Measurements from ENCODE around the gene NDRG2.

DNA sequence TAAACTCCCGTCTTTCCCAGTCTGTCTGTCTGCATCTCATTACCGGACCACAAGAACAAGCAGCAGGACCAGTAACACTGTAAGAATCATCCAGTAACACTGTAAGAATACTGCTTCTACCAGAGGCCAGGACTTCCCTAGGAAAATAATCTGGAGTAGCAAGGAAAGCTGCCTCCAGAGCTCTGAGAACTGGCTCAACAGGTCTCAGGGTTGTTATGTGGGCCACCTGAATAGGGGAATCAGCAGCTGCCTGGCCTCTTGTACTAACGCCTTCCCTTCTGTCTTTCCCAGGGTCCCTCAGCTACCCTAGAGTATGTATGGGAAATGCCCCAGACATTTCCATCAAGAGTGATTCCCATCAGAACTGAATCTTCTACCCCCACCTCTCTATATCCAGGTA lies 26.7 kb downstream of the NDRG2 start:
- TF ChIP-seq, protein P1, sequence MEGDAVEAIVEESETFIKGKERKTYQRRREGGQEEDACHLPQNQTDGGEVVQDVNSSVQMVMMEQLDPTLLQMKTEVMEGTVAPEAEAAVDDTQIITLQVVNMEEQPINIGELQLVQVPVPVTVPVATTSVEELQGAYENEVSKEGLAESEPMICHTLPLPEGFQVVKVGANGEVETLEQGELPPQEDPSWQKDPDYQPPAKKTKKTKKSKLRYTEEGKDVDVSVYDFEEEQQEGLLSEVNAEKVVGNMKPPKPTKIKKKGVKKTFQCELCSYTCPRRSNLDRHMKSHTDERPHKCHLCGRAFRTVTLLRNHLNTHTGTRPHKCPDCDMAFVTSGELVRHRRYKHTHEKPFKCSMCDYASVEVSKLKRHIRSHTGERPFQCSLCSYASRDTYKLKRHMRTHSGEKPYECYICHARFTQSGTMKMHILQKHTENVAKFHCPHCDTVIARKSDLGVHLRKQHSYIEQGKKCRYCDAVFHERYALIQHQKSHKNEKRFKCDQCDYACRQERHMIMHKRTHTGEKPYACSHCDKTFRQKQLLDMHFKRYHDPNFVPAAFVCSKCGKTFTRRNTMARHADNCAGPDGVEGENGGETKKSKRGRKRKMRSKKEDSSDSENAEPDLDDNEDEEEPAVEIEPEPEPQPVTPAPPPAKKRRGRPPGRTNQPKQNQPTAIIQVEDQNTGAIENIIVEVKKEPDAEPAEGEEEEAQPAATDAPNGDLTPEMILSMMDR (IDR thresholded peaks at IDR 0.05), result no peak
- TF ChIP-seq POLR2A (IDR thresholded peaks at IDR 0.05) (no peak), POLR2AphosphoS5 (IDR thresholded peaks at IDR 0.05) (no peak)
